H9 (cell line): Measurements from ENCODE around the gene ADAMTS8. TPM values are rescaled to one million over a fixed set of nuclear protein-coding genes. Genes with fewer than 3 reads are reported as not detected.

Experiments used
- DNase-seq: peaks from one replicate; pipeline ENCODE4 v3.0.0-alpha.2; 2017
- H2AFZ ChIP-seq: one replicate; pipeline ENCODE4 v1.6.1; 2013; ENCODE audit warnings: mild to moderate bottlenecking, low read length, control low read depth, moderate library complexity
- H2AK5ac ChIP-seq: 2 replicates; pipeline ENCODE4 v1.6.1; 2013; ENCODE audit warnings: low read length, control low read depth, mixed read lengths; ENCODE audit not compliant: insufficient read length
- H2BK120ac ChIP-seq: one replicate; pipeline ENCODE4 v1.6.1; 2013; ENCODE audit warnings: low read depth, mild to moderate bottlenecking, low read length, control low read depth, inconsistent platforms; ENCODE audit not compliant: poor library complexity, severe bottlenecking
- H2BK12ac ChIP-seq: 2 replicates; pipeline ENCODE4 v1.6.1; 2013; ENCODE audit warnings: low read length, control low read depth, mixed read lengths, low read depth; ENCODE audit not compliant: insufficient read length
- H2BK15ac ChIP-seq: 2 replicates; pipeline ENCODE4 v1.6.1; 2013; ENCODE audit warnings: low read depth, low read length, control low read depth
- H2BK20ac ChIP-seq: one replicate; pipeline ENCODE4 v1.6.1; 2013; ENCODE audit warnings: low read depth, mild to moderate bottlenecking, low read length, control low read depth, inconsistent platforms; ENCODE audit not compliant: poor library complexity, severe bottlenecking
- H2BK5ac ChIP-seq: 2 replicates; pipeline ENCODE4 v1.6.1; 2013; ENCODE audit warnings: low read length, control low read depth, mixed read lengths; ENCODE audit not compliant: insufficient read length
- H3K14ac ChIP-seq: 2 replicates; pipeline ENCODE4 v1.6.1; 2013; ENCODE audit warnings: low read length, control low read depth; ENCODE audit not compliant: insufficient read depth
- H3K18ac ChIP-seq: 2 replicates; pipeline ENCODE4 v1.6.1; 2013; ENCODE audit warnings: low read depth, mild to moderate bottlenecking, mixed read lengths, low read length, control low read depth; ENCODE audit not compliant: insufficient read length
- H3K23ac ChIP-seq: 2 replicates; pipeline ENCODE4 v1.6.1; 2013; ENCODE audit warnings: low read length, control low read depth, mixed read lengths, low read depth; ENCODE audit not compliant: insufficient read length
- H3K23me2 ChIP-seq: 2 replicates; pipeline ENCODE4 v1.6.1; 2013; ENCODE audit warnings: low read depth, mild to moderate bottlenecking, mixed read lengths, low read length, control low read depth; ENCODE audit not compliant: insufficient read length, poor library complexity, severe bottlenecking
- H3K27ac ChIP-seq: 2 replicates; pipeline ENCODE4 v1.5.1; 2013; ENCODE audit warnings: low read length, control low read depth, mixed read lengths, low read depth; ENCODE audit not compliant: insufficient read length
- H3K27me3 ChIP-seq: 2 replicates; pipeline ENCODE4 v1.6.1; 2013; ENCODE audit warnings: low read length, control low read depth, inconsistent platforms; ENCODE audit not compliant: insufficient read depth
- H3K4ac ChIP-seq: 2 replicates; pipeline ENCODE4 v1.6.1; 2013; ENCODE audit warnings: low read depth, mild to moderate bottlenecking, control low read depth, inconsistent platforms, low read length, moderate library complexity
- H3K4me1 ChIP-seq: 2 replicates; pipeline ENCODE4 v1.6.1; 2013; ENCODE audit warnings: low read length, control low read depth, inconsistent platforms; ENCODE audit not compliant: insufficient read depth
- H3K4me2 ChIP-seq: 2 replicates; pipeline ENCODE4 v1.6.1; 2013; ENCODE audit warnings: low read length, control low read depth, mixed read lengths; ENCODE audit not compliant: insufficient read length, insufficient read depth
- H3K56ac ChIP-seq: 2 replicates; pipeline ENCODE4 v1.6.1; 2013; ENCODE audit warnings: low read depth, mild to moderate bottlenecking, mixed read lengths, low read length, control low read depth; ENCODE audit not compliant: insufficient read length
- H3K79me1 ChIP-seq: 2 replicates; pipeline ENCODE4 v1.6.1; 2013; ENCODE audit warnings: low read depth, mild to moderate bottlenecking, moderate library complexity, low read length, control low read depth, inconsistent platforms; ENCODE audit not compliant: insufficient read depth, poor library complexity, severe bottlenecking
- H3K79me2 ChIP-seq: 2 replicates; pipeline ENCODE4 v1.6.1; 2013; ENCODE audit warnings: low read length, control low read depth, inconsistent platforms; ENCODE audit not compliant: insufficient read depth
- H3K9ac ChIP-seq: 2 replicates; pipeline ENCODE4 v1.6.1; 2013; ENCODE audit warnings: low read length, control low read depth, mixed read lengths; ENCODE audit not compliant: insufficient read length; ENCODE audit errors: extremely low read depth
- H3K9me3 ChIP-seq: one replicate; pipeline ENCODE4 v1.6.1; 2013; ENCODE audit warnings: low read depth, low read length, inconsistent platforms; ENCODE audit not compliant: control insufficient read depth
- H3T11ph ChIP-seq: one replicate; pipeline ENCODE4 v1.6.1; 2013; ENCODE audit warnings: mild to moderate bottlenecking, low read length, control low read depth, inconsistent platforms
- H4K20me1 ChIP-seq: one replicate; pipeline ENCODE4 v1.6.1; 2013; ENCODE audit not compliant: control insufficient read depth, insufficient read length, insufficient read depth
- H4K5ac ChIP-seq: 2 replicates; pipeline ENCODE4 v1.6.1; 2013; ENCODE audit warnings: low read depth, mild to moderate bottlenecking, mixed read lengths, low read length, control low read depth; ENCODE audit not compliant: insufficient read length
- H4K8ac ChIP-seq: replicated peaks from 2 replicates; pipeline ENCODE4 v1.6.1; 2013; ENCODE audit warnings: low read length, control low read depth, mixed read lengths, low read depth; ENCODE audit not compliant: insufficient read length
- H4K91ac ChIP-seq: 2 replicates; pipeline ENCODE4 v1.6.1; 2013; ENCODE audit warnings: low read depth, mild to moderate bottlenecking, moderate library complexity, mixed read lengths, low read length, control low read depth; ENCODE audit not compliant: insufficient read length
- H3K27ac Mint-ChIP-seq, 3 experiments: 2 replicates in 2 of 3; 3 replicates in 1 of 3; pipeline ENCODE4 v1.8.0; 2020 to 2021; ENCODE audit warnings: mixed read lengths in 3 of 3, mild to moderate bottlenecking in 1 of 3, moderate library complexity in 1 of 3
- H3K27me3 Mint-ChIP-seq: 2 replicates; pipeline ENCODE4 v1.8.0; 2021; ENCODE audit warnings: low read depth, mild to moderate bottlenecking, moderate library complexity, mixed read lengths
- H3K36me3 Mint-ChIP-seq, 3 experiments: 2 replicates in 2 of 3; 3 replicates in 1 of 3; pipeline ENCODE4 v1.8.0; 2020 to 2021; ENCODE audit warnings: low read depth in 3 of 3, mixed read lengths in 3 of 3; ENCODE audit not compliant: insufficient read depth in 1 of 3
- H3K4me1 Mint-ChIP-seq, 2 experiments: 2 replicates each; pipeline ENCODE4 v1.8.0; 2020; ENCODE audit warnings: mixed read lengths in 2 of 2
- H3K4me3 Mint-ChIP-seq, 2 experiments: 2 replicates in 1 of 2; 3 replicates in 1 of 2; pipeline ENCODE4 v1.8.0; 2020 to 2021; ENCODE audit warnings: mild to moderate bottlenecking in 2 of 2, mixed read lengths in 2 of 2, moderate library complexity in 1 of 2
- H3K9me3 Mint-ChIP-seq, 2 experiments: 2 replicates in 1 of 2; 3 replicates in 1 of 2; pipeline ENCODE4 v1.8.0; 2020; ENCODE audit warnings: mild to moderate bottlenecking in 2 of 2, mixed read lengths in 2 of 2, moderate library complexity in 1 of 2
- WGBS: extraction: QIAGEN DNeasy Blood & Tissue Kit; methylation state at CpG from one replicate; pipeline ENCODE4 v1.1.7; 2013; ENCODE audit warnings: missing lambda C conversion rate, low lambda C conversion rate, mixed read lengths; ENCODE audit not compliant: insufficient read length; ENCODE audit errors: extremely low coverage; 5-methylcytosine and 5-hydroxymethylcytosine counted together
- long read RNA-seq: library from polyadenylated mRNA; unstranded; transcript quantifications from one replicate; pipeline ENCODE4 v2.0.0, GENCODE V29; 2020
- total RNA-seq: library from RNA; stranded (reverse); gene quantifications from 2 replicates; pipeline ENCODE4 v1.2.1, GENCODE V29; 2021
- TF ChIP-seq, protein P1 (sequence below): fragments of 200-600 bp; sonication (generic); conservative IDR thresholded peaks from 3 replicates; pipeline ENCODE4 v1.8.0; 2021; ENCODE audit warnings: antibody characterized with exemption, mild to moderate bottlenecking

ADAMTS8 gene, protein sequence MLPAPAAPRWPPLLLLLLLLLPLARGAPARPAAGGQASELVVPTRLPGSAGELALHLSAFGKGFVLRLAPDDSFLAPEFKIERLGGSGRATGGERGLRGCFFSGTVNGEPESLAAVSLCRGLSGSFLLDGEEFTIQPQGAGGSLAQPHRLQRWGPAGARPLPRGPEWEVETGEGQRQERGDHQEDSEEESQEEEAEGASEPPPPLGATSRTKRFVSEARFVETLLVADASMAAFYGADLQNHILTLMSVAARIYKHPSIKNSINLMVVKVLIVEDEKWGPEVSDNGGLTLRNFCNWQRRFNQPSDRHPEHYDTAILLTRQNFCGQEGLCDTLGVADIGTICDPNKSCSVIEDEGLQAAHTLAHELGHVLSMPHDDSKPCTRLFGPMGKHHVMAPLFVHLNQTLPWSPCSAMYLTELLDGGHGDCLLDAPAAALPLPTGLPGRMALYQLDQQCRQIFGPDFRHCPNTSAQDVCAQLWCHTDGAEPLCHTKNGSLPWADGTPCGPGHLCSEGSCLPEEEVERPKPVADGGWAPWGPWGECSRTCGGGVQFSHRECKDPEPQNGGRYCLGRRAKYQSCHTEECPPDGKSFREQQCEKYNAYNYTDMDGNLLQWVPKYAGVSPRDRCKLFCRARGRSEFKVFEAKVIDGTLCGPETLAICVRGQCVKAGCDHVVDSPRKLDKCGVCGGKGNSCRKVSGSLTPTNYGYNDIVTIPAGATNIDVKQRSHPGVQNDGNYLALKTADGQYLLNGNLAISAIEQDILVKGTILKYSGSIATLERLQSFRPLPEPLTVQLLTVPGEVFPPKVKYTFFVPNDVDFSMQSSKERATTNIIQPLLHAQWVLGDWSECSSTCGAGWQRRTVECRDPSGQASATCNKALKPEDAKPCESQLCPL
- 4.9 and 5.0 TPM in 2 replicates for total RNA-seq
- long read RNA-seq, full-length matches to known transcripts: 1 of 11 reads
- long read RNA-seq, partial matches to known transcripts: 6 of 11 reads
- long read RNA-seq, other reads (novel, unspliced or antisense): 4 of 11 reads

DNA sequence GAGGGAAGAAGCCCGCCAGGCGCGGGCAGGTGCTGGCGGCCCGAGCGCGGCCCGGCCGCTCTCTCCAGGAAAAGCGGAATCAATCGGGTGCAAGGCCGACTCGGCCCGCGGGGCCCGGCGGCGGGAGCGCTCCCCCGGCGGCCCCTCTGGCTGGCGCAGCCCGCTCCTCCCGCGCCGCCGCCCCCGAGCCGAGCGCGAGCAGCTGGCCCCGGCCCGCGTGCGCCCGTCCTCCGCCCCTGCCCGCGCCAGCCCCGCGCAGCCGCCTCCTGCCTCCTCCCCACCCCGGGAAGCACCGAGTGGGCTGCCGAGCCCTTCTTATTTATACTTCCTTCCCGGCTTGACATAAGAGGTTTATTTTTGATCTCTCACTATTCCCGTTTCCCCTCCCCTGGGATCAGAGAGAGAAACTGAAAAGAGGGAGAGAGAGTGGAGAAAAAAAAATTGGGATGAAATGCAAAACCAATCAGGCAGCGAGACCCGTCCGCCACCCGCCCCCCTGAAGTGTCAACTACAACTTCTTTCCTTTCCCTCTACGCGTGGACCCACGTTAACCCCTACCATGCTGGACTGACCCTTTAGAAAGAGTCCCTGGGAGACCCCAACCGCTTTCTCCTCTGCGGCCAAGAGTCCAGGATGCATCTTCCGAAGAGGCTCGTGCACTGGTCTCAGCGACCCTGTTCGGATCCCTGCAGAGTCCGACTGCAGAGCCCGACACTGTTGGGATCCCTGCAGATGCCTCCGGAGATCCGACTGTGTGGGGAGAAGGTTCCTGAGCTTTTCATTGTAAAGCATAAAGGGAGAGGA lies at the start of gene ADAMTS8:
Gene ADAMTS8 (minus strand): TSS at position 294 of the 804 bp plus-strand sequence. CDS start 323 bp downstream, outside the sequence.
- H3K9me3 ChIP-seq: no peaks in the 10 kb centered on the region
- Mint-ChIP-seq H3K27me3 (peaks cover 55% of the 10 kb centered on the region), H3K4me1 (peaks cover 18 to 24% of the 10 kb centered on the region in 2 experiments), H3K4me3 (peak within 1 kb of the TSS; percentile 68 to 91), H3K27ac (peak within 1 kb of the TSS in 1 of 3 experiments; percentile 76; a peak in 2 of 7 replicates), H3K36me3 (peaks cover 0 to 7% (median 2%) of the 10 kb centered on the region in 3 experiments; a peak in 4 of 7 replicates), H3K9me3 (peaks cover 0 to 2% of the 10 kb centered on the region in 2 experiments; a peak in 2 of 5 replicates)
- no peak within 1 kb of the TSS for H2BK120ac ChIP-seq
- peak within 1 kb of the TSS; percentile 39; the same call in 1 of the 2 replicates for H3K14ac ChIP-seq
- H3K27me3 ChIP-seq: peaks cover 12% of the 10 kb centered on the region
- H4K20me1 ChIP-seq: no peaks in the 10 kb centered on the region
- TF ChIP-seq, protein P1, sequence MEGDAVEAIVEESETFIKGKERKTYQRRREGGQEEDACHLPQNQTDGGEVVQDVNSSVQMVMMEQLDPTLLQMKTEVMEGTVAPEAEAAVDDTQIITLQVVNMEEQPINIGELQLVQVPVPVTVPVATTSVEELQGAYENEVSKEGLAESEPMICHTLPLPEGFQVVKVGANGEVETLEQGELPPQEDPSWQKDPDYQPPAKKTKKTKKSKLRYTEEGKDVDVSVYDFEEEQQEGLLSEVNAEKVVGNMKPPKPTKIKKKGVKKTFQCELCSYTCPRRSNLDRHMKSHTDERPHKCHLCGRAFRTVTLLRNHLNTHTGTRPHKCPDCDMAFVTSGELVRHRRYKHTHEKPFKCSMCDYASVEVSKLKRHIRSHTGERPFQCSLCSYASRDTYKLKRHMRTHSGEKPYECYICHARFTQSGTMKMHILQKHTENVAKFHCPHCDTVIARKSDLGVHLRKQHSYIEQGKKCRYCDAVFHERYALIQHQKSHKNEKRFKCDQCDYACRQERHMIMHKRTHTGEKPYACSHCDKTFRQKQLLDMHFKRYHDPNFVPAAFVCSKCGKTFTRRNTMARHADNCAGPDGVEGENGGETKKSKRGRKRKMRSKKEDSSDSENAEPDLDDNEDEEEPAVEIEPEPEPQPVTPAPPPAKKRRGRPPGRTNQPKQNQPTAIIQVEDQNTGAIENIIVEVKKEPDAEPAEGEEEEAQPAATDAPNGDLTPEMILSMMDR: no peak
- no peak within 1 kb of the TSS for H4K91ac ChIP-seq
- no peaks in the 10 kb centered on the region for H3K79me2 ChIP-seq
- peak within 1 kb of the TSS; percentile 30 for H3K18ac ChIP-seq
- no peaks in the 10 kb centered on the region for H3K79me1 ChIP-seq
- no peak within 1 kb of the TSS for H2BK12ac ChIP-seq
- H3K56ac ChIP-seq: no peak within 1 kb of the TSS
- H2AK5ac ChIP-seq: no peak within 1 kb of the TSS
- H2BK20ac ChIP-seq: no peak within 1 kb of the TSS
- H2BK15ac ChIP-seq: no peak within 1 kb of the TSS
- H3K23me2 ChIP-seq: peaks cover 11% of the 10 kb centered on the region
- DNase-seq: no peak
- no peak within 1 kb of the TSS for H3K27ac ChIP-seq
- no peak within 1 kb of the TSS for H3K9ac ChIP-seq
- H4K5ac ChIP-seq: no peak within 1 kb of the TSS
- H3K4ac ChIP-seq: no peak within 1 kb of the TSS
- peaks cover 3% of the 10 kb centered on the region; the same call in 1 of the 2 replicates for H3K4me1 ChIP-seq
- WGBS: no CpG with 5 or more reads among the region's 64 CpGs
- H3T11ph ChIP-seq: no peak within 1 kb of the TSS
- no peak within 1 kb of the TSS for H4K8ac ChIP-seq
- no peak within 1 kb of the TSS for H2BK5ac ChIP-seq
- no peak within 1 kb of the TSS for H3K23ac ChIP-seq
- H2AFZ ChIP-seq: no peak within 1 kb of the TSS
- peak within 1 kb of the TSS; percentile 74 for H3K4me2 ChIP-seq
